ENCODE results near the gene ZDHHC16.
"Not testable (repeated sequence)": the region's sequence is repeated elsewhere in the genome, so short reads cannot be mapped to it uniquely, and the experiment has no call there.

The ZDHHC16 gene

GRCh38 chr10:97434557-97434956 lies 11.4 kb upstream of the ZDHHC16 start:
- no peak for DNase-seq (ENCODE audit: low spot score)

GRCh38 chr10:97435211-97435610 lies 10.8 kb upstream of the ZDHHC16 start:
- no peak for DNase-seq (ENCODE audit: low spot score)

DNA sequence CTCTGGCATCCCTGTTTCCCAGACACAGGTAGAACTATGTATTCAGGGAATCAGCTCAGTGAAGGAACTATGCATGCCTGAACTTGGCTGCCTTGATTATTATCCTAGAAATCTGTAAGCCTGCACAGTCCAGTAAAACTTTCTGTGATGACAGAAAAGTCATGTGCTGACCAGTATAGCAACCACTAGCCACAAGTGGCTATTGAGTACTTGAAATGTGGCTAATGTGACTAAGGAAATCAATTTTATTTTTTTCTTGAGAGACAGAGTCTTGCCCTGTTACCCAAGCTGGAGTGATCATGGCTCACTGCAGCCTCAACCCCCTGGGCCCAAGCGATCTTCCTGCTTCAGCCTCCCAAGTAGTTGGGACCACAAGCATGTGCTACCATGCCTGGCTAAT lies 3.7 kb upstream of the ZDHHC16 start:
- no peak for DNase-seq (ENCODE audit: low spot score)

- DNase-seq (ENCODE audit: low spot score), result no peak
These were observed 1.8 kb upstream of the ZDHHC16 start for GRCh38 chr10:97444212-97444611.

DNA sequence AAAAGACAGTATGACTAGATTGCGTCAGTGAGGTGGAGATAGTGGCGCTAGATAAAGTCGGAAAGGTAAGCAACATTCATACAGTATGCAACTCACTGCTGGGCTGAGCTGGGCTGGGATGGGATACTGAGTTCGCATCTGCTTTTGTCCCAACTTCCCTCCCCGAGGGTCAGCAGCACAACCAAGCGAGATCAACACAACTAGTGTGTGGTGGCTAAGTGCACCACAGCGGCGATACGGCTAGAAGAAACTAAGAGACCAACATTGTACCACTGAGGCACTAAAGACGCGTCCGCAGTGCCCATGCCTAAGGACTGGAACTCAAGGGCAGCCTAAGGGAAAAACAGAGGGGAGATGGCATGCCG lies 636 bp upstream of the ZDHHC16 start:
- no peak for DNase-seq (ENCODE audit: low spot score)

DNA sequence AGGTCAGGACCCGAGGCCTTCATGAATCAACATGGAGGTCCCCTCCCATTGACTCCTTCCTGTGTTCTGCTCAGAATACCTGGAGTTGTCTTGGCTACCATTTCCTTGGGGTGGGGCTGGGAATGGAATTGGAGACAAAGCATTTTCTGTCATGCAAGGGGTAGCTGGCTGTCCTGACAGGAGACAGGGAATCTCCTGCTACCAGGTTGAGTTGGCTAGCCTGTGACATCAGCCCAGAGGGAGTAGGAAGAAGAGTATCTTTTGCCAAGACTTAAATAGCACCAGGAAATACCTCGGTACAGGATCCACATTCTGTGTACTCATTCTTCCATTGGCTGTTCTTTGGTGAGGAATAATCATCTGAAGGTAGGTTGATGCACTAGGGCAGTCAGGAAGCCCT lies 4.9 kb downstream of the ZDHHC16 start:
- DNase-seq (ENCODE audit: low spot score), result no peak

- no peak for DNase-seq (ENCODE audit: low spot score)
These were observed 5.6 kb downstream of the ZDHHC16 start for GRCh38 chr10:97451605-97452004.

DNA sequence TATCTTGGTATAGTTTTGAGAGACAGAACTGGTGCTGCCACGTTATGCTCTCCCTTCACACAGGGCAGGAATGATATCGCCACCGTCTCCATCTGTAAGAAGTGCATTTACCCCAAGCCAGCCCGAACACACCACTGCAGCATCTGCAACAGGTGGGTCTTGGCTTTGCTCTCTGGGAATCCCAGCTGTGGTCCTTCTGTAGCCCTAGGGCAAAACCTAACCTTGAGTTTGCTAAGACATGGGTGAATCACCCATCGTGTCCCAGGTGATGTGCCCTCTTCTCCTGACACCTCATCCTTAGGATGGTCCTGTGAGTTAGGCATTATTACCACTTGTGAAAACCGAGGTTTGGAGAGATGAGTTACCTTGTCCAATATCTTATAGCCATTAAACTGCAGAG lies 6.4 kb downstream of the ZDHHC16 start:
- no peak for DNase-seq (ENCODE audit: low spot score)

DNA sequence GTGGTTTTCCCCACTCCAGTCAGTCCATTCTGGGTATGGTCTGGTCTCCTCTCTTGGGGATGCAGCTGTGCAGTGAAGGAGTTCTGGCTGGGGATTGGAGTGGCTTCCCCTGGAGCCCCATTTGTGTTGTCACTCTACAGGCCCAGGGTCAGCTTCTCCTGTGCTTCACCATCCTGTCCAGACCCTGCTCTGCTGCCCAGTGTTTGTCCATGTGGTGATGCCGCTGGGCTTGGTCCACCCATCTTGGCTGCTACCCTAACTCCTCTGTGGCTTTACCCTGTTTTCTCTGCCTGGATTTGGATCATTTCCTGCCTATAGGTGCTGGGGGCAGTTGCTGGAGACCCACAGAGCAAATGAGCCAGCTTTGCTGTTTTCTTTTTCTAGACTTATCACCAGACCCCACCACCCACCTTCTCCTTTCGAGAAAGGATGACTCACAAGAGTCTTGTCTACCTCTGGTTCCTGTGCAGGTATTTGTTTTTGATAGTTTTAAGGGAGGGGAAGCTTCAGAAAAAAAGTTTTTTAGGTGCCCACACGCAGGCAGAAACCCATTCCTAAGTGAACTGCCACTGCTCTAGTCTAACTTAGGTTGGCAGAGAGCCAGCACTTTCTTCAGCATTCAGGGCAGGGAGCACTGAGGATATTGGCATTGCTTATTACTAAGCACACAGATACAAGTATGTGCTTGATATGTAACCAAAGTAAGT lies 8.5 kb downstream of the ZDHHC16 start:
- DNase-seq (ENCODE audit: low spot score), result no peak

GRCh38 chr10:97456034-97456685 lies 10.2 kb downstream of the ZDHHC16 start:
- no peak for DNase-seq (ENCODE audit: low spot score)

DNA sequence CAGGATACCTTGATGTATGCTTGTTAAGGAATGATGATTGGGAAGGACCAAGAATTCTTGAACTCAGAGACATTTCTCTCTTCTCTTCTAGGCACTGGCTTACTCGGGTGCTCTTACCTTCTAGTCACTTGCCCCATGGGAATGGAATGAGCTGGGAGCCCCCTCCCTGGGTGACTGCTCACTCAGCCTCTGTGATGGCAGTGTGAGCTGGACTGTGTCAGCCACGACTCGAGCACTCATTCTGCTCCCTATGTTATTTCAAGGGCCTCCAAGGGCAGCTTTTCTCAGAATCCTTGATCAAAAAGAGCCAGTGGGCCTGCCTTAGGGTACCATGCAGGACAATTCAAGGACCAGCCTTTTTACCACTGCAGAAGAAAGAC lies 10.7 kb downstream of the ZDHHC16 start:
- DNase-seq (ENCODE audit: low spot score), result no peak

DNA sequence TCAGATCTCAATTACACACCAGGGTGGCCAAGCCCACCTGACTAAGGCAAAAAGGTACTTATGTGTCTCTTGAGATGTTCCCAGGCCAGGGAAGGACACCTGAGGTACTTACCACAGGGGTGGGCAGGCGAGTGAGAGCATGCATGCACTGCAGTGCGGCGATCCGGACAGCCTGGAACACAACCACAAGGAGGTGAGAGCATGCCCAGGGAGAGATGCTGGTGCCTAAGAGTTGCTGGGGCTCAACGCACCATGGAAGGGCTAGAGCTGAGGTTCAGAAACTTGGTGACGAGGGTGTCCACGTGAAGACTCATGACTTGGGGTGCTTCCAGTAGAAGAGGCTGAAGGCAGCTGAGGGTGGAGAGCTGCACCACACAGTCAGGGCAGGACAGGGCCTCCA lies 13.1 kb downstream of the ZDHHC16 start:
- DNase-seq (ENCODE audit: low spot score), result no peak

GRCh38 chr10:97459933-97460332 lies 14.0 kb downstream of the ZDHHC16 start:
- DNase-seq (ENCODE audit: low spot score), result no peak

DNA sequence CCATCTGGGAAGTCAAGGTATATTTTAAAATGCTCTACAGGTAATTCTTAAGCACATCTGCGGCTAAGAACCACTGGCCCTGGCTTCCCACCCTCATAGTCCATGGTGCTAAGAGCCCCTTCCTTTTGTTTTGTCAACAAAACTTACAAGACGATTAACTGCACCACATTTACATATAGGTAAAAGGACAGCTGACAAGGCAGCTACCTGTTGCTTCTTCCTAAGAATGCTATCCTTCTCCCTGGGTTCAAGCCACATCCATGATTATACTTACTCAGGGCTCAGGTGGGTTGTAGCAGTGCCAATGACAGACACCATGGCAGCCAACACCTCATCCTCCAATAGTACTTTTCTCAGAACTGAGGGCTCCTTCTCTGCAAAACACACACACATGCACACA lies 16.3 kb downstream of the ZDHHC16 start:
- no peak for DNase-seq (ENCODE audit: low spot score)

DNA sequence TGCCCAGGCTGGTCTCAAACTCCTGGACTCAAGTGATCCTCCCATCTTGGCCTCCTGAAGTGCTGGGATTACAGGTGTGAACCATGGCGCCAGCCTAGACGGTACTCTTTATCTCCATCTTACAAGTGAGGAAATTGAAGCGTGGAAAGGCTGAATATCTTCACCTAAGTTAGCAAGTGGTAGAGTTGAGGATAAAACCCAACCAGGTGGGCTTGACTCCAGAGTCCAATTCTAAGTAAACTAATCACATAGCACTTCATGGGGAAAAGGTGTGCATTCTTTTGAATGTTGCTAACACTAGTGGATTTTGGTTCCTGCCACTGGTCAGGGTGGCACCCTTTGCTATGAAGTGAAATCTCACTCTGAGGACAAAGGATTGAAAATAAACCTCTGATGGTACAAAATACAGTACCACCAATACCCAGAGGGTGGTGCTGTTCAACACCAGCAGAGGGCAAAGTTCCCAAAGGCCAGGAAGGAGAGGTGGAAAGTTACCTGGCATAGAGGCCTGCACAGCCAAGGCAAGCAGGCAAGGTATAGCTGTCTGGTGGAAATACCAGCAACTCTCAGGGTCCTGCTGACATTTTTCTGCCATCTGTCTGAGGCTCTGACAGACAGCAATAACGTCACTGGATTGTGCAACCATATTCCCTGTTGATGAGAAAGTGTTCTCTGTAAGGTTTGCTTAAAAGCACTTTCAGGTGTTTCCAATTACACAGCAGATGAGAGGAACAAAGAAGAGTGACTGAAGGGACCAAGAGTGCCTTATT lies 17.6 kb downstream of the ZDHHC16 start:
- DNase-seq (ENCODE audit: low spot score), result peak; percentile 36

DNA sequence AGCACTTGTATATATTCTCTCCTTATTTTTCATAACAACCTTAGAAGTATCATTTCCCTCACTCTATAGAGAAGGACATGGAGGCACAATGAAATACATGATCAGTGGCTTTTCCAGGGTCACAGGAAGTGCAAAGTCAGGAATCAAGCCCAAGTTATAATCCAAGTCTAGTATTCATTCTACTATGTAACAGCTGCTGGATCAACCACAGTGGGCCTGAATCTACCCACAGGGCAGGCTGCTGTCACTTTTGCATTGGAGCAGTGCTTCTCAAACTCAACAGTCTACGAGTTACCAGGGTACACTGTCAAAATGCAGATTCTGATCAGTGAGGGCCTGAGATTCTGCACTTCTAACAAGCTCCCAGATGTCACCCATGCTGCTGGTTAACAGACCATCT lies 18.3 kb downstream of the ZDHHC16 start:
- DNase-seq (ENCODE audit: low spot score), result no peak

DNA sequence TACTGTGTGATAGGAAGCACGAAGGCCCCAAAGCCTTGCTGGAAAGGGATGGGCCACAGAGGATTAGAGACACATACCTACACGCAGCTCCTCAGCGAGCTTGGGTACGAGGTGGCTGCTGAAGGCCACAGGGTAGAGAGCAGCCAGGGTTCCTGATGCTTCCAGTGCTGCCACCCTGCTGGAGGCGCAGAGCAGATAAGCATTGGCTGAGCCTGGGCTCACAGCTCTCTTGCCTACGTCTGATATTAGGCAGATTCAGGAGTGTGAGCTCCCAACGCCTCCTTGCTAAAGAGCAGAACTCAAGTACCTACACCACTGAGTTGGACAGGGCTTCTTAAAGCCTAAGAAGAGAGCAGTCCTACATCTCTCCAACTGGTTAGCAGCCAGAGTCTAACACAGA lies 20.0 kb downstream of the ZDHHC16 start:
- DNase-seq (ENCODE audit: low spot score), result no peak

DNA sequence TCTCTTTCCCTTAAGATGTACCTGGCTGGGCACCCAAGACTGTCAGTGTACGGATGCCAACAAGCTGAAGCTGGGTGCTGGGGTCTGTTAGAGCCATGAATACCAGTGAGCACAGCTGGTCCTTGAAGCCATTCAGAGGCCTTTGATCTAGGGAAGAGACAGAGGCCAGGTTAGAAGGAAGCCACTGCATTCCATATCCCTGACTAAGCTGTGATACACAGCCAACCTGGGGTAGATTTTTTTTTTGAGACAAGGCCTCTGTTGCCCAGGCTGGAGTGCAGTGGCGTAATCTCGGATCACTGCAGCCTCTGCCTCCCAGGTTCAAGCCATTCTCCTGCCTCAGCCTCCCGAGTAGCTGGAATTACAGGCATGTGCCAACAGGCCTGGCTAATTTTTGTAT lies 20.8 kb downstream of the ZDHHC16 start:
- no peak for DNase-seq (ENCODE audit: low spot score)

DNA sequence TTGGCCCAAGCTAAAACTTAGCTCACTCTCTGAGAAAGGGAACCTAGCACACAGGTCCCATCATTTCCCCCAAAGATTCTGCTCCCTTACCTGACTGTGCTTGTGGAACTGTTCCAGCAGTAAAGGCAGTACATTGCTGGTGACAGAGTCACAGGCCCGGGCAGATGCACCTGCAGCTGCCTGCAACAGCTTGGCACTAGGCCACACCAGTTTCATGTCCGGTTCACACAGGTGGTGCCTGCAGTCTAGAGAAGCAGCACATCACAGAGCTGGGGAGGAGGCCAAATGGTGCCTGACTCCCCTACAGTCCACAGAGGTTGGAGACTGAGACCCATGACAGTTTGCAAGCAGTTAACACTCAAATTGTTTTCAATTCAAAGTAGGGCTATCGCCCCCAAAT lies 22.2 kb downstream of the ZDHHC16 start:
- DNase-seq (ENCODE audit: low spot score), result no peak

GRCh38 chr10:97468781-97469180 lies 22.8 kb downstream of the ZDHHC16 start:
- not testable (repeated sequence) for DNase-seq (ENCODE audit: low spot score)

- DNase-seq (ENCODE audit: low spot score), result no peak
These were observed 28.9 kb downstream of the ZDHHC16 start for GRCh38 chr10:97474918-97475317.

- no peak for DNase-seq (ENCODE audit: low spot score)
These were observed 30.1 kb downstream of the ZDHHC16 start for GRCh38 chr10:97475936-97476594.

- DNase-seq (ENCODE audit: low spot score), result not testable (repeated sequence)
These were observed 33.4 kb downstream of the ZDHHC16 start for GRCh38 chr10:97479410-97479809.
